ENCODE results near the gene PPP5C. TPM values are rescaled to one million over a fixed set of nuclear protein-coding genes. Genes with fewer than 3 reads are reported as not detected.

Gene PPP5C
- total RNA-seq, 1 donor from 2014 or later: 114 TPM

GRCh38 chr19:46356149-46357055, 9.5 kb downstream of the PPP5C start:
- no peaks in the 10 kb centered on the region for H3K27me3 Mint-ChIP-seq (ENCODE audit: low read depth)
- no peak for DNase-seq (ENCODE audit: low read depth, low spot score)
- H3K36me3 Mint-ChIP-seq (ENCODE audit: low read depth): peaks cover 3% of the 10 kb centered on the region
- TF ChIP-seq, protein P1, sequence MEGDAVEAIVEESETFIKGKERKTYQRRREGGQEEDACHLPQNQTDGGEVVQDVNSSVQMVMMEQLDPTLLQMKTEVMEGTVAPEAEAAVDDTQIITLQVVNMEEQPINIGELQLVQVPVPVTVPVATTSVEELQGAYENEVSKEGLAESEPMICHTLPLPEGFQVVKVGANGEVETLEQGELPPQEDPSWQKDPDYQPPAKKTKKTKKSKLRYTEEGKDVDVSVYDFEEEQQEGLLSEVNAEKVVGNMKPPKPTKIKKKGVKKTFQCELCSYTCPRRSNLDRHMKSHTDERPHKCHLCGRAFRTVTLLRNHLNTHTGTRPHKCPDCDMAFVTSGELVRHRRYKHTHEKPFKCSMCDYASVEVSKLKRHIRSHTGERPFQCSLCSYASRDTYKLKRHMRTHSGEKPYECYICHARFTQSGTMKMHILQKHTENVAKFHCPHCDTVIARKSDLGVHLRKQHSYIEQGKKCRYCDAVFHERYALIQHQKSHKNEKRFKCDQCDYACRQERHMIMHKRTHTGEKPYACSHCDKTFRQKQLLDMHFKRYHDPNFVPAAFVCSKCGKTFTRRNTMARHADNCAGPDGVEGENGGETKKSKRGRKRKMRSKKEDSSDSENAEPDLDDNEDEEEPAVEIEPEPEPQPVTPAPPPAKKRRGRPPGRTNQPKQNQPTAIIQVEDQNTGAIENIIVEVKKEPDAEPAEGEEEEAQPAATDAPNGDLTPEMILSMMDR (conservative IDR thresholded peaks at IDR 0.05): no peak
- H3K4me3 Mint-ChIP-seq: no peak overlapping the region
- H3K27ac Mint-ChIP-seq (ENCODE audit: unreplicated experiment): no peak overlapping the region
- no peaks in the 10 kb centered on the region for H3K4me1 Mint-ChIP-seq
- no peaks in the 10 kb centered on the region for H3K9me3 Mint-ChIP-seq

DNA sequence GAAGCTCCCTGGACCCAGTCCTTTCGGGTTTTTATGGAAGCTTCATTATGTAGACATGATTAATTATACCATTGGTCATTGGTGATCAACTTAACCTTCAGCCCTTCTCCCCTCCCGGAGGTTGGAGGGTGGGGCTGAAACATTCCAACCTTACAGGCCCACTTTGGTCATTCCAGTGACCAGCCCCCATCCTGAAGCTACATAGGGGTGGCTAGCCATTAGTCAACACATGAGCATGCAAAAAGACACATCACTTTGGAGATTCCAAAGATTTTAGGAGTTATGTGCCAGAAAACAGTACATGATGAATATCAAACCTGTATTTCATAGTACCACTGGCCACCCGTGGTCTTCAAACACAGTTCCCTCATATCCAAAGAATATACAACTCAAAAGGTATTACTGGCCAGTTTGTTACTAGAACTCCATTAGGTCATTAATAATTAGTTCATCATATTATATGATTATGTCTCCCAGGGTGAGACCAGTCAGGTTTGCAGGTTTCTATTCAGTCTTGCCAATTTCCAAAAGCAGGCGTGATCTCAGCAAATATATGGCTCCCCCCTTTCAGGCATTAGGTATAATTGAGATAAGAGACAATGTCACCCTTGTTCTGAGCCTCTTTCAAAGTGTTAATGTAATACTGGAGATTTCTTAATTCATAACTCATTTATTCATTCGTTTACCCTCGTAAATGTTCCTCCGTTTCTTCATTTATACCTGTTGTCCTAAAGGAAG, 11.1 kb downstream of the PPP5C start:
- peaks cover 3% of the 10 kb centered on the region for H3K36me3 Mint-ChIP-seq (ENCODE audit: low read depth)
- no peak for DNase-seq (ENCODE audit: low read depth, low spot score)
- H3K4me3 Mint-ChIP-seq: no peak overlapping the region
- no peaks in the 10 kb centered on the region for H3K4me1 Mint-ChIP-seq
- TF ChIP-seq, protein P1 (conservative IDR thresholded peaks at IDR 0.05): no peak
- H3K9me3 Mint-ChIP-seq: no peaks in the 10 kb centered on the region
- no peaks in the 10 kb centered on the region for H3K27me3 Mint-ChIP-seq (ENCODE audit: low read depth)
- H3K27ac Mint-ChIP-seq (ENCODE audit: unreplicated experiment): no peak overlapping the region

DNA sequence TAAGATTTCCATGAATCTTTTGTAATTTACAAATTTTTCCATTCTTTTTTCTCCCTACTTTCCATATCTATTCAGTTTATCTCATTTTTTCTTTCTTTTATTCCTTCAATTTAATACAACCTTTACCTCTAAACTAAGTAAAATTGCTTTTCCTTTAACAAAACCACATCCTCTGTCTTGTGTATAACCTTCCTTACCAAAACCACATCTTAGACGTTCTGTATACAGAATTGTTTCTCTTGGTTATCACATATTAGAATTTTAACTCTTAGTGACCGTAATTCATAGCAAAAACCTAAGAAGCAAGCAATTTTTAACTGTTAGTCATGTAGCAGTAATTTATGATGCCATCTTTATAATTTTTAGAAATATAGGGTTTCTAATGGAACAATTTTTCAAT, 15.0 kb downstream of the PPP5C start:
- H3K9me3 Mint-ChIP-seq: no peaks in the 10 kb centered on the region

GRCh38 chr19:46364359-46364758, 17.5 kb downstream of the PPP5C start:
- Mint-ChIP-seq H3K4me3 (no peak overlapping the region), H3K27me3 (ENCODE audit: low read depth) (no peaks in the 10 kb centered on the region), H3K4me1 (no peaks in the 10 kb centered on the region), H3K27ac (ENCODE audit: unreplicated experiment) (no peak overlapping the region), H3K9me3 (no peaks in the 10 kb centered on the region), H3K36me3 (ENCODE audit: low read depth) (peaks cover 4% of the 10 kb centered on the region)
- DNase-seq (ENCODE audit: low read depth, low spot score): no peak
- TF ChIP-seq, protein P1 (conservative IDR thresholded peaks at IDR 0.05): no peak

More for the DNA sequence above, 15.0 kb downstream of the PPP5C start:
- TF ChIP-seq, protein P1 (conservative IDR thresholded peaks at IDR 0.05): no peak
- Mint-ChIP-seq H3K4me1 (no peaks in the 10 kb centered on the region), H3K27ac (ENCODE audit: unreplicated experiment) (no peak overlapping the region), H3K4me3 (no peak overlapping the region), H3K36me3 (ENCODE audit: low read depth) (peaks cover 7% of the 10 kb centered on the region), H3K27me3 (ENCODE audit: low read depth) (no peaks in the 10 kb centered on the region)
- no peak for DNase-seq (ENCODE audit: low read depth, low spot score)

DNA sequence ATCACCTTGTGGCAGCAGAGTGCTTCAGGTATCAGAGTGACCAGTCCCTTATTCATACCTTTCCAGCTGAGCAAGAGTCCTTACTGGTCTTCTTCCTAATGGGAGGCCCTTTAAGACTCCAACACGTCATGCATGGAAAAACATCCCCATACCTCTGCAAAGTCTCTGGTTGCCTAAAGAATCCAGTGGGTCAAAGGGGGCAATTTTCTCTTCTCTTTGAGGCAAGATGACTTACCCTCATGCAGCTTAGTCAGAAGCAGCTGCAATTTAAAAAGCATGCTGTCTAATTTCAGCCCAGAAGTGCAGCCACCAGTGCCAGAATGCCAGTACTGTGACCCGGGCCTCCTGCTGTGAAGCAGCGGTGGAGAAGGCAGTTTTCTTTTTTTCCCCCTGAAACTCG, 18.7 kb downstream of the PPP5C start:
- TF ChIP-seq, protein P1 (conservative IDR thresholded peaks at IDR 0.05): no peak
- Mint-ChIP-seq H3K9me3 (no peaks in the 10 kb centered on the region), H3K27ac (ENCODE audit: unreplicated experiment) (no peak overlapping the region), H3K4me1 (no peaks in the 10 kb centered on the region), H3K4me3 (no peak overlapping the region), H3K36me3 (ENCODE audit: low read depth) (peaks cover 4% of the 10 kb centered on the region), H3K27me3 (ENCODE audit: low read depth) (no peaks in the 10 kb centered on the region)
- DNase-seq (ENCODE audit: low read depth, low spot score): no peak

Data from neural crest cell (in vitro differentiated cells).